LNCAP (cell line): ENCODE data around the gene CPM.

Experiments used
- CTCF ChIP-seq: fragments of 450-650 bp; IDR thresholded peaks from 2 replicates; pipeline ENCODE4 v1.5.1; 2017; ENCODE audit warnings: mild to moderate bottlenecking

Gene CPM

GRCh38 chr12:68865399-68866164 is 67.4 kb downstream of the CPM start:
- no peak for TF ChIP-seq CTCF

DNA sequence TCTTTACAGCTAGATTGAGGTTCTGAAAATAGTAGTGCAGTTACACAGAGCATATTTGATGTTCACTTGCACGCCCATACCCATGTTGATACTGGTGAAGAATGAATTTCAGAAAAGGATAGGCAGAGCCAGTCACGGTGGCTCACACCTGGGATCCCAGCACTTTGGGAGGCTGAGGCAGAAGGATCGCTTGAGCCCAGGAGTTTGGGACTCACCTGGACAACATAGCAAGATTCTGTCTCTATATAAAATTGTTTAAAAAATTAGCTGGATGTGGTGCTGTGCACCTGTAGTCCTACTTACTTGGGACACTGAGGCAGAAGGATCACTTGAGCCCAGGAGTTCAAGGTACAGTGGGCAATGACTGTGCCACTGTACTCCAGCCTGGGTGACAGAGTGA is 68.4 kb downstream of the CPM start:
- TF ChIP-seq CTCF = no peak

DNA sequence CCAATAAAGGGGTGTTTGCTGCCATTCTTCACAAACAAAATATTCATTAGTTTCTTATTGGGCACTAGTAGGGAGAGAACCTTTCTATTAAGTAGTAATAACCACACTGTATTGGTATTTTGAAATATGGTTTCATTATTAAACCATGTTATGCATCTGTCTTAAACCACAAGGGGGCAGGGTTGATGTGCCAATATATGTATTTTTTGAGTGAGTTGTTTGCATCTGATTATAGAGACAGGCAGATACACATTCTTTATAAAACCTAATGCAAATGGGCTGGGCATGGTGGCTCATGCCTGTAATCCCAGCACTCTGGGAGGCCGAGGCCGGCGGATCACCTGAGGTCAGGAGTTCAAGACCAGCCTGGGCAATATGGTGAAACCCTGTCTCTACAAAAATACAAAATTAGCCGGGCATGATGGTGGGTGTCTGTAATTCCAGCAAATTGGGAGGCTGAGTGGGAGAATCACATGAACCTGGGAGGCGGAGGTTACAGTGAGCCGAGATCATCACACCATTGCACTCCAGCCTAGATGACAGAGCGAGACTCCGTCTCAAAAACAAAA is 69.0 kb downstream of the CPM start:
- TF ChIP-seq CTCF = peak; percentile 75

- no peak for TF ChIP-seq CTCF
These were observed 69.7 kb downstream of the CPM start for GRCh38 chr12:68863109-68863770.

DNA sequence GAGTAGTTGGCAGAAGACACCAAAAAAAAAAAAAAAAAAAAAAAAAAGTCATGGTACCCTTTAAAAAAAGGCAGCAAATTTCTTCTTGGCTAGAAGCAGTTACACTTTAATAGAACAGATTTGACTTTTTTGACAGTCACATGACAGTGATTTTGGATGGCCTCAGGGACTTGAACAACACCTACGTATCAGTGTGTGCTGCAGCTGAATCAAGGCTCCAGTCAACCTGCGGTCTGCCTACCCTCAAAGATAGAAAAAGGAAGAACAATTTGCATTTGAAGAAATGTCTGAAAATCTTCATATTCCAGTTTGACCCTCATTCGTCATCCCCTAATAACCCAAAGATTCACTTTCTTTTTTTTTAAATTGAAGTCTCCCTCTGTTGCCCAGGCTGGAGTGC is 71.1 kb downstream of the CPM start:
- no peak for TF ChIP-seq CTCF

DNA sequence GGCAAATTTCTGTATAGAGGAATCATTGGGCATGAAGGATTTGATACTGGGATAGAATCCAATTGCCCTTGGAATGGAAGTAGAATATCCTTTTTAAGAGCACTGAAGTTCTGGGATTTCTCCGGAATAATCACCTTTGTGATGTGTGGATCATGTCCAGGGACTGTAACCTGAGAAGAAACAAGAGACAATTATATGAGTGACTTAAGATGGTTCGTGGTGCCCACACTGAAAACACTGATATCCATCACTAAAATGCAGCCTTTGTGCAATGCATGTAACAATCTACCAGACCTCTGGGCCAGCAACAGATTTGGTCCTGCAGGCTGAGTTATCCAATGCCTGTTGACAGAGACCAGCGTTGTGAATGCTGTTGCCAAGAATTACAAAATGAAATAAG is 76.5 kb downstream of the CPM start:
- no peak for TF ChIP-seq CTCF

DNA sequence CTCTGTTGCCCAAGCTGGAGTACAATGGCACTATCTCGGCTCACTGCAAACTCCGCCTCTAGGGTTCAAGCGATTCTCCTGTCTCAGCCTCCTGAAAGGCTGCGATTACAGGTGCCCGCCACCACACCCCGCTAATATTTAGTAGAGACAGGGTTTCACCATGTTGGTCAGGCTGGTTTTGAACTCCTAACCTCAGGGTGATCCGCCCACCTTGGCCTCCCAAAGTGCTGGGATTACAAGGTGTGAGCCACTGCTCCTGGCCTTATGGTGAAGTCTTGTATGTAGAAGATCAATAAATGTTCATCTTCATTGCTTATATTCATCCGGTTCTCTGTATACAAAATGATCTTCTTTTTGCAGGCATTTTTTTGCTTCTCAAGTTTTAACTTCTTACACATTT is 77.2 kb downstream of the CPM start:
- no peak for TF ChIP-seq CTCF
